Neural cell (in vitro differentiated cells): ENCODE measurements around the gene CTSE. TPM values are rescaled to one million over a fixed set of nuclear protein-coding genes. Genes with fewer than 3 reads are reported as not detected.

Experiments used
- H2AFZ ChIP-seq: fragments of 200-600, 300-800 bp; sonication (generic), shearing (Covaris generic); 2 replicates; pipeline ENCODE4 v1.6.0; 2014; ENCODE audit warnings: low read depth, mild to moderate bottlenecking, antibody characterized with exemption, low read length, moderate library complexity
- H3F3A ChIP-seq: fragments of 200-600 bp; shearing (Covaris generic); 2 replicates; pipeline ENCODE4 v1.6.1; 2016; ENCODE audit warnings: mild to moderate bottlenecking, moderate library complexity, mixed read lengths, antibody characterized with exemption, low read length; ENCODE audit not compliant: insufficient read depth, poor library complexity, severe bottlenecking
- H3K27ac ChIP-seq: fragments of 200-600, 300-800 bp; sonication (generic), shearing (Covaris generic); 2 replicates; pipeline ENCODE4 v1.5.1; 2014; ENCODE audit warnings: mild to moderate bottlenecking, low read length, moderate library complexity
- H3K27me3 ChIP-seq: fragments of 300-800, 200-600 bp; sonication (generic), shearing (Covaris generic); 2 replicates; pipeline ENCODE4 v1.6.0; 2014; ENCODE audit warnings: mild to moderate bottlenecking, low read depth, low read length, moderate library complexity; ENCODE audit not compliant: insufficient read depth
- H3K36me3 ChIP-seq: fragments of 300-800, 200-600 bp; sonication (generic), shearing (Covaris generic); 2 replicates; pipeline ENCODE4 v1.5.1; 2014; ENCODE audit warnings: mild to moderate bottlenecking, antibody characterized with exemption, low read length, moderate library complexity; ENCODE audit not compliant: insufficient read depth
- H3K4me2 ChIP-seq: fragments of 300-800, 200-600 bp; sonication (generic), shearing (Covaris generic); 2 replicates; pipeline ENCODE4 v1.6.0; 2014; ENCODE audit warnings: mild to moderate bottlenecking, low read length
- H3K4me3 ChIP-seq: fragments of 300-800, 200-600 bp; sonication (generic), shearing (Covaris generic); 2 replicates; pipeline ENCODE4 v1.5.1; 2014; ENCODE audit warnings: mild to moderate bottlenecking, low read length, moderate library complexity
- H3K79me2 ChIP-seq: fragments of 200-600 bp; shearing (Covaris generic); replicated peaks from 2 replicates; pipeline ENCODE4 v1.6.0; 2014; ENCODE audit warnings: mild to moderate bottlenecking, low read length, moderate library complexity; ENCODE audit not compliant: insufficient read depth
- H3K9ac ChIP-seq: fragments of 300-800, 200-600 bp; sonication (generic), shearing (Covaris generic); 2 replicates; pipeline ENCODE4 v1.6.1; 2016; ENCODE audit warnings: mild to moderate bottlenecking, low read length, mixed read lengths
- H3K9me2 ChIP-seq: fragments of 200-600 bp; shearing (Covaris generic); 2 replicates; pipeline ENCODE4 v1.6.1; 2016; ENCODE audit warnings: mild to moderate bottlenecking, low read length, mixed read lengths; ENCODE audit not compliant: insufficient read depth
- H3K9me3 ChIP-seq: fragments of 200-600, 300-800 bp; sonication (generic), shearing (Covaris generic); 2 replicates; pipeline ENCODE4 v1.6.1; 2016; ENCODE audit warnings: mild to moderate bottlenecking, mixed run types, low read length, moderate library complexity, mixed read lengths
- H4K20me1 ChIP-seq: fragments of 200-600 bp; shearing (Covaris generic); 2 replicates; pipeline ENCODE4 v1.6.1; 2016; ENCODE audit warnings: mild to moderate bottlenecking, mixed run types; ENCODE audit not compliant: insufficient read depth
- EP300 ChIP-seq: fragments of 450-650 bp; conservative IDR thresholded peaks from 2 replicates; pipeline ENCODE4 v1.6.1; 2014; ENCODE audit warnings: antibody characterized with exemption, mild to moderate bottlenecking, moderate library complexity; ENCODE audit not compliant: poor library complexity, severe bottlenecking
- EZH2 ChIP-seq: fragments of 200-600, 300-800 bp; shearing (Covaris generic), sonication (generic); IDR thresholded peaks from 2 replicates; pipeline ENCODE4 v1.6.1; 2014; ENCODE audit warnings: antibody characterized with exemption, low read length, borderline replicate concordance, mild to moderate bottlenecking; ENCODE audit not compliant: insufficient read depth, poor library complexity, severe bottlenecking
- MXI1 ChIP-seq: fragments of 450-650 bp; conservative IDR thresholded peaks from 2 replicates; pipeline ENCODE4 v1.6.1; 2014; ENCODE audit warnings: antibody characterized with exemption, mild to moderate bottlenecking; ENCODE audit not compliant: poor library complexity, severe bottlenecking
- POLR2AphosphoS5 ChIP-seq: IDR thresholded peaks from 2 replicates; pipeline ENCODE4 v1.6.1; 2012
- RAD21 ChIP-seq: fragments of 450-650 bp; conservative IDR thresholded peaks from 2 replicates; pipeline ENCODE4 v1.6.1; 2014; ENCODE audit warnings: antibody characterized with exemption, mild to moderate bottlenecking, moderate library complexity
- SMC3 ChIP-seq: fragments of 450-650 bp; conservative IDR thresholded peaks from 2 replicates; pipeline ENCODE4 v1.6.1; 2014; ENCODE audit warnings: antibody characterized with exemption, mild to moderate bottlenecking, moderate library complexity; ENCODE audit not compliant: poor library complexity
- TAF1 ChIP-seq: IDR thresholded peaks from 2 replicates; pipeline ENCODE4 v1.6.1; 2012; ENCODE audit warnings: low read depth
- polyA plus RNA-seq: library from polyadenylated mRNA; depleted of rRNA; stranded (reverse); fragments of >200 nt; gene quantifications from 2 replicates; pipeline ENCODE4 v1.2.3, GENCODE V29; 2014
- TF ChIP-seq, protein P1 (sequence below): fragments of 450-650 bp; IDR thresholded peaks from 2 replicates; pipeline ENCODE4 v1.5.1; 2014; ENCODE audit warnings: antibody characterized with exemption, mild to moderate bottlenecking, moderate library complexity; ENCODE audit not compliant: poor library complexity, severe bottlenecking

CTSE gene
- polyA plus RNA-seq, 1 donor from 2014 or later = not detected

DNA sequence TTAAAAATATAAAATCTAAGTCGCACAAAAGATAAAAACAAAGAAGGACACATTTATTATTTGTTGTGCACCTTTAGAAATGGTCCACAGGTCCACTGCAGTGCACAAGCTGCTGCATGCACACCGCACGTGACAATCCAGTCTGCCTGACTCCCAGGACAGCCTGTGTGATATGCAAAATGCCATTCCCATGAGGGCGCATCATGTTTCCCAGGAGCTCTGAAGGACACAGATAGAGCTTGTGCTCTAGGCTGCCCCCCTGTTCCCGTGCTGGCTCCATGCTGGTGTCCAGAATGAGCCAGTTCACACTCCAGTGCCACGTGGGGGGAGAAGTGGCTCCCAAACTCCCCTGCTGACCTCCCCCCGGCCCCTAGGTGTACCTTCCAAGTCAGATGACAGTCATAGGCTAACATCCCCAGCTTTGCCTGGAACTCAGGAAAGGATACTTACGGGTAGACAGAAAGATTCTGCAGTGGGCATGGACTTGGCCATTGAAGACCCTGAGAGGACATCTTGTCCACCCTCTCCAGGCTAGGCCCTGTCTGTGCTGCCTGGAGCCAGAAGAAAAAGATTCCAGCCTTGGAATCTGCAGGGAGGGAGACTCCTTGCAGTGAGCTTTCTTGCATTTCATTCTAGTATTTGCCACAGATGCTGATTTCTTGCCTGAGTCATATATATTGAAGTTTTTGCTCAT is 46.8 kb downstream of the CTSE start:
- Histone ChIP-seq H3K9ac (no peak overlapping the region), H3K27me3 (no peaks in the 10 kb centered on the region), H3K9me2 (no peaks in the 10 kb centered on the region), H3K27ac (no peak overlapping the region), H3F3A (no peaks in the 10 kb centered on the region), H3K36me3 (no peaks in the 10 kb centered on the region), H3K79me2 (no peaks in the 10 kb centered on the region), H4K20me1 (no peaks in the 10 kb centered on the region), H2AFZ (no peak overlapping the region), H3K9me3 (no peaks in the 10 kb centered on the region), H3K4me2 (no peak overlapping the region), H3K4me3 (no peak overlapping the region)
- TF ChIP-seq EZH2 (no peak), MXI1 (no peak), SMC3 (no peak), POLR2AphosphoS5 (no peak)
- TF ChIP-seq, protein P1, sequence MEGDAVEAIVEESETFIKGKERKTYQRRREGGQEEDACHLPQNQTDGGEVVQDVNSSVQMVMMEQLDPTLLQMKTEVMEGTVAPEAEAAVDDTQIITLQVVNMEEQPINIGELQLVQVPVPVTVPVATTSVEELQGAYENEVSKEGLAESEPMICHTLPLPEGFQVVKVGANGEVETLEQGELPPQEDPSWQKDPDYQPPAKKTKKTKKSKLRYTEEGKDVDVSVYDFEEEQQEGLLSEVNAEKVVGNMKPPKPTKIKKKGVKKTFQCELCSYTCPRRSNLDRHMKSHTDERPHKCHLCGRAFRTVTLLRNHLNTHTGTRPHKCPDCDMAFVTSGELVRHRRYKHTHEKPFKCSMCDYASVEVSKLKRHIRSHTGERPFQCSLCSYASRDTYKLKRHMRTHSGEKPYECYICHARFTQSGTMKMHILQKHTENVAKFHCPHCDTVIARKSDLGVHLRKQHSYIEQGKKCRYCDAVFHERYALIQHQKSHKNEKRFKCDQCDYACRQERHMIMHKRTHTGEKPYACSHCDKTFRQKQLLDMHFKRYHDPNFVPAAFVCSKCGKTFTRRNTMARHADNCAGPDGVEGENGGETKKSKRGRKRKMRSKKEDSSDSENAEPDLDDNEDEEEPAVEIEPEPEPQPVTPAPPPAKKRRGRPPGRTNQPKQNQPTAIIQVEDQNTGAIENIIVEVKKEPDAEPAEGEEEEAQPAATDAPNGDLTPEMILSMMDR = no peak

DNA sequence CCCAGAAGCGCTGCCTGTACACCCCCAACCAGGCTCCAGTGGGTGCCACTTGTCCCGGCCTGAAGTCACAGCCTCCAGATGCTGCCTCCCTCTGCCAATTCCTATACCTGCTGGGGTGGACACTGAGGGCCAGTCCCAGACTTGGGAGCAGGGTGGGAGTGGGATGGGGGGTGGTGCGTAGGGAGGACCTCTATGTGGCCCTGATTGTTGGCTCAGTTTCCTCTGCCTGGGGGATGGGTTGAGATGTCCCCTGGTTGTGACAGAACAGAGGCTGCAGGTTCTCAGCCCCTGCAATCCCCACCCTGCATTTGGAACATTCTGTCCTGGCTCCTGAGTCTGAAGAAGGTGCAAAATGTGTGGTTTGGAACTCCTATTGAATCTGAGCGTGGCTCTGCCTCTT is 47.7 kb downstream of the CTSE start:
- no peak overlapping the region for H2AFZ ChIP-seq
- no peaks in the 10 kb centered on the region for H3K27me3 ChIP-seq
- no peaks in the 10 kb centered on the region for H3K9me2 ChIP-seq
- no peaks in the 10 kb centered on the region for H3K79me2 ChIP-seq
- no peaks in the 10 kb centered on the region for H4K20me1 ChIP-seq
- no peak overlapping the region for H3K4me2 ChIP-seq
- no peak overlapping the region for H3K4me3 ChIP-seq
- no peaks in the 10 kb centered on the region for H3F3A ChIP-seq
- no peak for TF ChIP-seq EZH2
- no peak for TF ChIP-seq SMC3
- TF ChIP-seq TAF1 = no peak
- TF ChIP-seq POLR2AphosphoS5 = no peak
- no peaks in the 10 kb centered on the region for H3K9me3 ChIP-seq
- H3K27ac ChIP-seq = no peak overlapping the region
- H3K36me3 ChIP-seq = no peaks in the 10 kb centered on the region
- H3K9ac ChIP-seq = no peak overlapping the region

DNA sequence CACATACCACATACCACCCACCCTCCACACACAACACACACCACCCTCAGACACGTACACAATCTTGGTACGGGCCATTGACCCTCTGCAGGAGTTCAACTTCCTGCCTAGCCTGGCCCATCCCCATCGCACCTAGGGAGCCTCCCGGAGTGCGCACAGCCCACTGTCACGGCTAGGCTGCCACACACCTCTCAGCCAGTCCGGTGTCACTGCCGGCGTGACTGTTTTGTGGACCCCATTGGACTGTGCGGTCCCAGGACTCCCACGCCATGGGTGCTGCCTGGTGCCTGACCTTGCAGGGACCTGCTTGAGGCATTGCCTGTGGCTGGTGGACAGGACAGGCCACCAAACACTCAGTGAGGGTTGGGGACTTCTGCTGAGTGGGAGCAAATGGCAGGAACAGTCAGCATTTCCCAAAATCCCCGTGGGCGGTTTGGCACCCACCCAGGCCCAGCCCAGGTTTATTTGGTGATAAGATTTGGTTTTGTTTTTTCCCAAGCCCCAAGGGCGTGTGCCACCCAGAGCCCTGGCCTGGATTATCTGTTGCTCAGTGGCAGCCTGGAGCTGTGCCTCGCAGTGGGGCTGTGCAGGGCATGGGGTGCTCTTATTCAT is 48.2 kb downstream of the CTSE start:
- H4K20me1 ChIP-seq = no peaks in the 10 kb centered on the region
- no peak overlapping the region for H3K4me3 ChIP-seq
- no peaks in the 10 kb centered on the region for H3K79me2 ChIP-seq
- no peaks in the 10 kb centered on the region for H3F3A ChIP-seq
- H3K27me3 ChIP-seq = no peaks in the 10 kb centered on the region
- no peaks in the 10 kb centered on the region for H3K36me3 ChIP-seq
- no peak overlapping the region for H3K4me2 ChIP-seq
- H3K9ac ChIP-seq = no peak overlapping the region
- H3K9me2 ChIP-seq = no peaks in the 10 kb centered on the region
- H2AFZ ChIP-seq = no peak overlapping the region
- no peak overlapping the region for H3K27ac ChIP-seq
- TF ChIP-seq, protein P1 = no peak
- TF ChIP-seq RAD21 (no peak), EP300 (no peak), SMC3 (no peak), EZH2 (no peak)
- no peaks in the 10 kb centered on the region for H3K9me3 ChIP-seq
